Measurements from ENCODE around the gene DNAJC1. TPM values are rescaled to one million over a fixed set of nuclear protein-coding genes. Genes with fewer than 3 reads are reported as not detected.

Gene DNAJC1
- total RNA-seq, 2 experiments from 2014 or later: 20.6 to 28.1 TPM

DNA sequence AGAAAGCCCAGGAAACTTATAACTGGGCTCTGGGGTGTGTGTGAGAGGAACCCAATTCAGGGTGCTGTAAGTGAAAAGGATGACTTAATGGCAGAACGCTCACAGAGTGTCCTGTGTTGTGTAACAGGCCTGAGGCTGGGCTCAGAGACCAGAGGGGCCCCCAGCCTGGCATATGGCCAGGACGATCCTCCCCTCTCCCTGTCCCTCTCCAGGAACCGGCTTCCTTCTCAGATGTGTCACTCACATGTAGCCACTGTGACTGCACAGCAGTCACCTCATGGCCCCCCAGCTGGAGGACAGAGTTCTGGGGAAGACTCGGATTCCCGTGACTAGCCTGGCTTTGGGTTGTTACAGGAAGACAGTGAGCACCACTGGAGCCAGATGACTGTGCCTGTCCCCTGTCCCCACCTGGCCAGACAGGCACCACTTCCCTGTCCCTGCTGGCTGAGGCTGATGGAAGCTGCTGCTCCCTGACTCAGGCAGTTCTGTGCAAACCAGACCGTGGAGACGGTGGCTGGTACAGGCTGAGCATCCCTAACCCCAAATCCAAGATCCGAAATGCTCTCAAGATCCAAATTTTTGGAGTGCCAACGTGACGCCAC is 249.0 kb downstream of the DNAJC1 start:
- intact Hi-C loops (cut with DNase I, micrococcal nuclease): no loop called here
- POLR2A ChIA-PET: no interaction called here

DNA sequence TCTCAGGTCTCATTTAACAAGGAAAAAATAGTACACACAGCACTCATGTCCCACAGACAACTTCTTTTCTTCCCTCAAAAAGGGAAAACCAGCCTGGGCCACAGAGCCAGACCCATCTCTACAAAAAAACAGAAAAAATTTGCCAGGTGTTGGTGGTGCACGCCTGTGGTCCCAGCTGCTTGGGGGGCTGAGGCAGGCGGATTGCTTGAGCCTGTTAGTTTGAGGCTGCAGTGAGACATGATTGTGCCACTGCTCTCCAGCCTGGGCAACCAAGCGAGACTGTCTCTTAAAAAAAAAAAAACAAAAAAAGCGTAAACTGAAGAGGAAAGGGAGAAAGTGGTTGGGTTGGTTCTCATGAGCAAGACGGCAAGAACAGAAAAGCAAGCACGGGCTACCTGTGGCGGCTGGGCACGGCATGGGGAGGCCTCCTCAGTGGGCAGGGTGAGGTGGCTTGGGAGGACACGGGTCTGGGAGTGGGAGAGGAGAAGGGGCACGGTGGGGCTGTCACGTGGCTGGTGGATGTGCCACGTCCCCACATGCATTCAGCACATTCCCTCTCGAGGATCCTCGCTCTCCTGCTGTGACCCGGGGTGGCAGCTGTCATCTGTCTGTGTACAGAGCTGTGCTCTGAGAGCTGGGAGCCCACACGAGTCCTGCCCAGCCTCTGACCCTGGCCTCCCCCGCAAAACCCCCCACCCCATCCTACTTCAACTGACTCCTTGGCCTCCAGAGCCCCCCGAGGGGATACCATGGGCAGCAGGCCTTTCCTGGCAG is 249.8 kb downstream of the DNAJC1 start:
- Mint-ChIP-seq H3K27me3 (no peaks in the 10 kb centered on the region), H3K4me3 (no peak overlapping the region), H3K27ac (no peak overlapping the region), H3K9me3 (ENCODE audit: low read depth) (no peaks in the 10 kb centered on the region), H3K4me1 (peaks cover 6% of the 10 kb centered on the region), H3K36me3 (ENCODE audit: low read depth) (peaks cover 3% of the 10 kb centered on the region)
- intact Hi-C loops (cut with DNase I, micrococcal nuclease): no loop called here
- DNase-seq: no peak
- no peak for ATAC-seq
- ChIA-PET CTCF (no interaction called here), POLR2A (no interaction called here)

More for the DNA sequence above, 249.0 kb downstream of the DNAJC1 start:
- Mint-ChIP-seq H3K27ac (no peak overlapping the region), H3K36me3 (ENCODE audit: low read depth) (peaks cover 7% of the 10 kb centered on the region), H3K4me3 (no peak overlapping the region), H3K4me1 (peaks cover 6% of the 10 kb centered on the region), H3K9me3 (ENCODE audit: low read depth) (no peaks in the 10 kb centered on the region), H3K27me3 (no peaks in the 10 kb centered on the region)
- DNase-seq (no peak), ATAC-seq (no peak)
- CTCF ChIA-PET: no interaction called here

DNA sequence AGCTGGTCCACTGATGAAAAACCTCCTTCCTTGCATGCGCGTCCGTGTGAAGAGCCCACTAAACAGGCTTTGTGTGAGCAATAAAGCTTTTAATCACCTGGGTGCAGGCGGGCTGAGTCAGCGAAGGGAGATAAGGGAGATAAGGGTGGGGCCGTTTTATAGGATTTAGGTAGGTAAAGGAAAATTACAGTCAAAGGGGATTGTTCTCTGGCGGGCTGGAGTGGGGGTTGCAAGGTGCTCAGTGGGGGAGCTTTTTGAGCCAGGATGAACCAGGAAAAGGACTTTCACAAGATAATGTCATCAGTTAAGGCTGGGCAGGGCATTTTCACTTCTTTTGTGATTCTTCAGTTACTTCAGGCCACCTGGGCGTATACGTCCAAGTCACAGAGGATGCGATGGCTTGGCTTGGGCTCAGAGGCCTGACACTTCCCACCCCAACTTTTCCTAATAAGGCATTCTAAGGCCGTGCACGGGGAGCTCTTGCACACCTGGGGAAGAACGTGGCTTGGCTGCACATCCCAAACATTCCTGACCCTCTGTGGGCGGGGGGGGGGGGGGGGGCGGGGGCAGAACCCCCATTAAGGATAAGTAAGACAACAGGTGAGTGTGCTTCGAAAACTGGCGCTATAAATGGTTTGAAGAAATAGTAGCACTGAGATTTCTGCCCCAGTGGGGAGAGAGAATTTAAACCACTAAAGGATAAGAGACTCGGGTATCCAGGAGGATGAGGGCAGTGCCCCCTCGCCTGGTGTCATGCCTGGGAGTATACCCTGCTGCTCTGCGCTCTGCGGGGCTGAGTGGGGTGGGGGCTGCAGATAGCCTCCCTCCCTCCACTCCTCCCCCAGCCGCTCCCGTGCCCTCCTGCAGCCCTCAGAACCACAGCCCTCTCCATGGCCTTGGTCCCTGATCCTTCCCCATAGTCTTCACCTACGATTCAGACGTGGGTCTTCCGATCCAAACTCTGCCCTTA is 251.9 kb downstream of the DNAJC1 start:
- ATAC-seq (no peak), DNase-seq (no peak)
- ChIA-PET CTCF (interaction anchor here (0.7 kb wide), 1 partner anchor 697 kb away, joined by 3 read pairs; no protein-coding TSS in a partner anchor), POLR2A (no interaction called here)
- Mint-ChIP-seq H3K9me3 (ENCODE audit: low read depth) (no peaks in the 10 kb centered on the region), H3K36me3 (ENCODE audit: low read depth) (peaks cover 9% of the 10 kb centered on the region), H3K4me3 (no peak overlapping the region), H3K27me3 (no peaks in the 10 kb centered on the region), H3K27ac (no peak overlapping the region), H3K4me1 (peaks cover 15% of the 10 kb centered on the region)
- intact Hi-C loops (cut with DNase I, micrococcal nuclease): no loop called here

DNA sequence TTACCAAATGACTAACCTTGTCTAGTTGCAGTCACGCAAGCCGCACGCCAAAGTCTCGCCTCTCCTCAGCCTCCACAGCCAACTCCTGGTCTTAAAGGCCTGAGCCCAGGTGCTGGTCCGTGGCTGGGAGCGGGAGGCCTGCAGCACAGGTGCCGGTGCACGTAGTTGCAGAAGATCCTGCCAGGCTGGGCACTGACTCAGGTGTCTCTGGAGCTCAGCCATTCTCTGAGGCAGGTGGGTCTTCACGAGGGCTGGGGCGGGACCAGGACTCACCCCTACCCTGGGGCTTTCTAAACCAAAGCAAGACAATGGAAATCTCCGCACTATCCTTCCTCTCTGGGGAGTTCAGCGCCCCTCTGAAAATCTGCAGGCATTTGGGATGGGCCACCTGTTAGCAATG is 253.1 kb downstream of the DNAJC1 start:
- H3K27me3 Mint-ChIP-seq: no peaks in the 10 kb centered on the region
- peaks cover 24% of the 10 kb centered on the region for H3K4me1 Mint-ChIP-seq
- ATAC-seq (no peak), DNase-seq (no peak)
- H3K4me3 Mint-ChIP-seq: no peak overlapping the region
- H3K27ac Mint-ChIP-seq: no peak overlapping the region
- H3K36me3 Mint-ChIP-seq (ENCODE audit: low read depth): peaks cover 14% of the 10 kb centered on the region
- intact Hi-C loops (cut with DNase I, micrococcal nuclease): no loop called here
- no peaks in the 10 kb centered on the region for H3K9me3 Mint-ChIP-seq (ENCODE audit: low read depth)
- ChIA-PET POLR2A (no interaction called here), CTCF (interaction anchor here (0.7 kb wide), 1 partner anchor 64 kb away, joined by 3 read pairs; no protein-coding TSS in a partner anchor)

DNA sequence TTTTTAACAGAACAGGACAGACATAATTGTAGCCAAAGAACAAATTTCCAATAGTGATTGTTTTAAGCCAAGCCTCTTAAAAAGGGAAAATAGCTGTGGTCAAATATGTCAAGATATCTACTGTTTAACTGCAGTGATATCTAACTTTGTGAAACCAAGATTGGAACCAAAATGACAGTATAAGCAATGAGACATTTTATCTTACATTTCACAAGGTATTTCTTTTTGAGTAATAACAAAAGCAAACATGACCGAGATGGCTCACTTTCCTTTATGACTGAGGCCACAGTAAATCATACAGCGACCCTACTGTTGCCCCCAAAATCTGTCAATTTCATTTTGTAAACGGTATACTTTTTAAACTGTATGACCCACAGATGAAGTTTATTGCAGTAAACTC is 253.7 kb downstream of the DNAJC1 start:
- POLR2A ChIA-PET: no interaction called here
- CTCF ChIA-PET: no interaction called here
- H3K27ac Mint-ChIP-seq: no peak overlapping the region
- H3K4me1 Mint-ChIP-seq: peaks cover 24% of the 10 kb centered on the region
- peaks cover 17% of the 10 kb centered on the region for H3K36me3 Mint-ChIP-seq (ENCODE audit: low read depth)
- H3K9me3 Mint-ChIP-seq (ENCODE audit: low read depth): no peaks in the 10 kb centered on the region
- intact Hi-C loops (cut with DNase I, micrococcal nuclease): no loop called here
- H3K27me3 Mint-ChIP-seq: no peaks in the 10 kb centered on the region
- peak; percentile 32 for ATAC-seq
- DNase-seq: no peak
- no peak overlapping the region for H3K4me3 Mint-ChIP-seq

DNA sequence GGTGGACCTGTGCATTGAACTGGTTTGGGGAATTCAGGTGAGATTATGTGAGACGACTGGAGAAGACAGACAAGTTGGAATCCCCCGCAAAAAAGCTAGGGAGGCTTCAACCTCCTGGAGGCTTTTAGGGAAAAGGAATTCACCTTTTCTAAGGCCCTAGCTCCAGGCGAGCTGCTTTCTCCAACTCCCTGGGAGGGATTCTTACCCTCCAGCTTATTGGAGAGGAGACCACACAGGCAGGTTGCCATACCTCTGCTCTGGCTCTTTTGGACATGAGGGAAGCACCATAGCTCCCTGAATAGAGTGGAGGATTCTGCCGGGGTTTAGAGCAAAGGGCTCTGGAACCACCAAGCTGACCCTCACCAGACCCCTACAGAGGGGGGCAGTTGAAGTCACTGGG is 255.7 kb downstream of the DNAJC1 start:
- intact Hi-C loops (cut with DNase I, micrococcal nuclease): no loop called here

DNA sequence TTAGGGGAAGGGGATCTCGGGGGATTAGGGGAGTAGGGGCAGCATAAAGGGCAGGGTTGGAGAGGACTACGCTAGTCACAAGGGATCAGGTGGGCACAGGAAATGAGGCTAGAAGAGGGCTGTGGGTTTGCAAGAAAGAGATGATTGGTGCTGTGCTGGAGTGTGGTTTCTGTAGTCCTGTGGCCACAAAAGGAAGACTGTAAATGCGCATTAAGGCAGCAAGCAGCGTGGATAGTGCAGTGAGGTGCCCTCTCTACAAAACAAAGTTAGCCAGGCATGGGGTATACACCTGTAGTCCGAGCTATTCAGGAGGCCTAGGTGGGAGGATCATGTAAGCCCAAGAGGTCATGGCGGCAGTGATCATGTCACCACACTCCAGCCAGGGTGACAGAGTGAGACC is 257.4 kb downstream of the DNAJC1 start:
- DNase-seq (no peak), ATAC-seq (peak; percentile 72)
- CTCF ChIA-PET: interaction anchor here (1.6 kb wide), 1 partner anchor 14 kb away, joined by 4 read pairs; no protein-coding TSS in a partner anchor
- Mint-ChIP-seq H3K36me3 (ENCODE audit: low read depth) (peaks cover 39% of the 10 kb centered on the region), H3K27ac (peak overlapping the region; percentile 60), H3K4me3 (no peak overlapping the region), H3K27me3 (no peaks in the 10 kb centered on the region), H3K9me3 (ENCODE audit: low read depth) (no peaks in the 10 kb centered on the region), H3K4me1 (peaks cover 33% of the 10 kb centered on the region)
- POLR2A ChIA-PET: no interaction called here
- intact Hi-C loops (cut with DNase I, micrococcal nuclease): no loop called here

More for the DNA sequence above, 255.7 kb downstream of the DNAJC1 start:
- no peak for ATAC-seq
- peaks cover 24% of the 10 kb centered on the region for H3K4me1 Mint-ChIP-seq
- H3K36me3 Mint-ChIP-seq (ENCODE audit: low read depth): peaks cover 29% of the 10 kb centered on the region
- H3K27me3 Mint-ChIP-seq: no peaks in the 10 kb centered on the region
- no peaks in the 10 kb centered on the region for H3K9me3 Mint-ChIP-seq (ENCODE audit: low read depth)
- DNase-seq: no peak
- no peak overlapping the region for H3K4me3 Mint-ChIP-seq
- CTCF ChIA-PET: interaction anchor here (1.0 kb wide), 1 partner anchor 8 kb away, joined by 3 read pairs; no protein-coding TSS in a partner anchor
- no peak overlapping the region for H3K27ac Mint-ChIP-seq
- POLR2A ChIA-PET: no interaction called here

DNA sequence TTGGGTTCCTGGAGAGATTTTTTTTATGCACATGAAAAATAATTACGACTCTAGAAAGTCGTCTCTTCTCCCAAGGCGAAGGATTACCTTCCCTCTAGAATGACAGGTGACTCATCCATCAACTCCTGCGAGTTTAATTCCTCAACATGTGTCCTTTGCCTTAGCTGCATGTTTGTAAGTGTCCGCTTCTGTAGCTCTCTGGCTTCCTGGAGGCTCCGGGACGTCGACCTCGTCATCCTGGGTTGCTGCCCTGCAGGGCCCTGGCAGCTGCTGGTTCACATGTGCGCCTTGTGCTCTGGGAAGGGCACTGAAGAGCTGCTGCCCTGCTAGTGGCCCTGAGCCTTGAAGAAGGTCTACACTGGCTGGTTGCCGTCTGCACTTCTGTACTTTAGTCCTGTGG is 259.3 kb downstream of the DNAJC1 start:
- Mint-ChIP-seq H3K27ac (no peak overlapping the region), H3K27me3 (no peaks in the 10 kb centered on the region), H3K9me3 (ENCODE audit: low read depth) (no peaks in the 10 kb centered on the region), H3K4me1 (peaks cover 46% of the 10 kb centered on the region), H3K36me3 (ENCODE audit: low read depth) (peaks cover 46% of the 10 kb centered on the region), H3K4me3 (no peak overlapping the region)
- DNase-seq: no peak
- no peak for ATAC-seq
- POLR2A ChIA-PET: no interaction called here
- CTCF ChIA-PET: no interaction called here
- intact Hi-C loops (cut with DNase I, micrococcal nuclease): no loop called here

DNA sequence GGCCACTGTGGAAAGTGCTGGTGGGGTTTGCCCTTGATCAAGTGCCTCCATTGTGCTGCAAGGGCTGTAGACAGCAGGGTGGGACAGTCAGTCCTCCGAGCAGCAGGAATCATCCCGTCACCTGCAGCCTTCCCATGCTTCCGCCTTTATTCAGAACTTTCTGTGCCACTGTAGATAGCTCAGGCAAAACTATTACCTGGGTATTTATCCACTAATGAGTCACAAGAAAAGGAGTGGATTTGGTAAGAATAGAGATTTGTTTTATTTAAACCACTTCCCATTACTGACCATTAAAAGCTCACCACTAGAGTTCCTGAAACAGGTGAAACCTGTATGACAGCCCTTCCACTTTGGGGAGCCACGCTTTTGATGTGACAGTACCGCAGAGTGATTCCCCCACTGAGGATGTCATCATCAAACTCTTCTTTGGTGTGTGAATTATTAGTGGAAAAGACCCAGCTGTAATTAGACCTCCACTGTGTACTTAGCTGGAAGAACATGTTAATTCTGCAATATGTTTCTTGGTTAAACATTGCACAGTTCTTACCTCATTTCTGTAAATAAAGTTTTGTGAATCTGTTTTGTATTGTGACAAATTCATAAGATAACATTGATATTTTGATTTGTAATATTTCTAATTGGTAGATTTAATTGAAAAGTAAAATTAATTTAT is 260.7 kb downstream of the DNAJC1 start:
- ATAC-seq (no peak), DNase-seq (no peak)
- ChIA-PET POLR2A (no interaction called here), CTCF (no interaction called here)
- Mint-ChIP-seq H3K4me3 (no peak overlapping the region), H3K9me3 (ENCODE audit: low read depth) (no peaks in the 10 kb centered on the region), H3K4me1 (peaks cover 57% of the 10 kb centered on the region), H3K36me3 (ENCODE audit: low read depth) (peaks cover 49% of the 10 kb centered on the region), H3K27me3 (no peaks in the 10 kb centered on the region), H3K27ac (no peak overlapping the region)
- intact Hi-C loops (cut with DNase I, micrococcal nuclease): no loop called here

DNA sequence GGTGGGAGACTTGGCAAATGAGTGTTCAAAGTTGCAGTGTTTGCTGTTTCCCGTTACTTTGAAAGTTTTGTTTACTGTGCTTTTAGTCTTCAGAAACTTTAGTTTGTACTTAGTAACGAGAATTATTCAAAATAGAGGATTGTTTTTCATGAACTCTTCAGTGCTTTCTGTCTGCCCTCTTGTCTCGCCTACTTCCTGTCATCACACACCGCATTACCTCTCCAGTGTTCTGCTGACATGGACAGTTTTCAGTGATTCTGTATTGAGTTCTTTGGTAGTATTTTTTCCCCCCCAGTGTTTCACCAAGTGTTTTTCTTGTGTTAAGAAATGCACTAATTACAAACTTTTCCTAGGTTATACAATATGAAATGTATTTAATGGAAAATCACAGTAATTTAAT is 262.5 kb downstream of the DNAJC1 start:
- ATAC-seq: peak; percentile 70
- CTCF ChIA-PET: interaction anchor here (1.7 kb wide), 1 partner anchor 10 kb away, joined by 10 read pairs; no protein-coding TSS in a partner anchor
- H3K4me1 Mint-ChIP-seq: peaks cover 55% of the 10 kb centered on the region
- POLR2A ChIA-PET: interaction anchor here (0.6 kb wide), 1 partner anchor 168 kb away, joined by 3 read pairs; no protein-coding TSS in a partner anchor
- H3K27ac Mint-ChIP-seq: peak overlapping the region; percentile 33
- H3K27me3 Mint-ChIP-seq: no peaks in the 10 kb centered on the region
- no peaks in the 10 kb centered on the region for H3K9me3 Mint-ChIP-seq (ENCODE audit: low read depth)
- no peak overlapping the region for H3K4me3 Mint-ChIP-seq
- peak; percentile 20 for DNase-seq
- peaks cover 53% of the 10 kb centered on the region for H3K36me3 Mint-ChIP-seq (ENCODE audit: low read depth)
- intact Hi-C loops (cut with DNase I, micrococcal nuclease): no loop called here

DNA sequence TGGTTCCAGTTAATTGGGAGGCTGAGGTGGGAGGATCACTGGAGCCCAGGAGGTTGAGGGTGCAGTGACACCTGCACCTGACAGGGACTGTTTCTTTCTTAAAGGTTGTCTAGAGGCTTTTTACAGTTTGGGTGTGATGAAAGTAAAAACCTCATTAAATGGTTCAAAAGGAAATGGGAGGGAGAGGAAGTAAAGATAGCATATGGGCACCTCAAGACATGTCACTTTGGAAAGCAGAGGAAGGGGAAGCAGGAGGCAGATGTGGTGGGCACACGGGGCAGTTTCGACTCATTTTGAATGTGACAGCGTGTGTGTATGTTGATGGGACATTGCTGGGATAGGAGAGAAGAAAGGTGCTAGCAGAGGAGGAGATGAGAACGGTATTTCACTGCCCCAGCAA is 266.4 kb downstream of the DNAJC1 start:
- ChIA-PET CTCF (no interaction called here), POLR2A (no interaction called here)
- Mint-ChIP-seq H3K27ac (peak overlapping the region; percentile 42), H3K27me3 (no peaks in the 10 kb centered on the region), H3K36me3 (ENCODE audit: low read depth) (peaks cover 43% of the 10 kb centered on the region), H3K9me3 (ENCODE audit: low read depth) (no peaks in the 10 kb centered on the region), H3K4me3 (no peak overlapping the region), H3K4me1 (peaks cover 59% of the 10 kb centered on the region)
- ATAC-seq (no peak), DNase-seq (no peak)
- intact Hi-C loops (cut with DNase I, micrococcal nuclease): loop anchor here in 1 of 2 experiments (10.0 kb wide), 1 partner anchor 218 kb away; no protein-coding TSS in a partner anchor

Data from activated CD4-positive, alpha-beta T cell treated with anti-CD3 and anti-CD28 coated beads for 36 hours (primary cell).